ENCODE data around the gene HPRT1.
"Not testable (repeated sequence)": the region's sequence is repeated elsewhere in the genome, so short reads cannot be mapped to it uniquely, and the experiment has no call there.

HPRT1 gene

DNA sequence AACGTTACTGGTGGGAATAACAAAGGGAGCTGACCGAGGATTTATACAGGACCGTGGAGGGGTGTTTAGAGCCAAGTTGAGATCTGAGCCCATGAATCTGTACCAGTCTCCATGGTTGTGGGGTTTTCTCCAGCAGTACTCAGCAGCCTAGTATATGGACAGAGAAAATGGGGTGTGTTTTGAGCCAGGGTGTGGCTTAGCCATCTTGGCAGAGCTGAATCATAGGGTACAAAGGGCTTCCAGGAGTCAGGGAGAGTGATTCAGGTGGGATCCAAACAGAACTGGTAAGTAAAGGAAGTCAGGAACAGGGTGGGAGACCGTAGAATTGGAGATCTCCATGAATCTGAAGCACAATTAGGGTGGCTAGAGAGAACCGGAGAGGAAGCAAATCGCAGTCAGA is 7.4 kb upstream of the HPRT1 start:
- no peak for DNase-seq (ENCODE audit: low read depth)
- Histone ChIP-seq H3K4me3 (ENCODE audit: low read length) (no peak overlapping the region), H3K4me1 (ENCODE audit: control insufficient read depth, insufficient read depth, low read length) (no peaks in the 10 kb centered on the region), H3K36me3 (ENCODE audit: control insufficient read depth, insufficient read depth, low read length, severe bottlenecking) (no peaks in the 10 kb centered on the region), H3K9me3 (ENCODE audit: control insufficient read depth, low read length) (no peaks in the 10 kb centered on the region), H3K9ac (ENCODE audit: low read length) (no peak overlapping the region), H3K27me3 (replicated peaks; ENCODE audit: control insufficient read depth, insufficient read depth, low read length) (no peaks in the 10 kb centered on the region)

DNA sequence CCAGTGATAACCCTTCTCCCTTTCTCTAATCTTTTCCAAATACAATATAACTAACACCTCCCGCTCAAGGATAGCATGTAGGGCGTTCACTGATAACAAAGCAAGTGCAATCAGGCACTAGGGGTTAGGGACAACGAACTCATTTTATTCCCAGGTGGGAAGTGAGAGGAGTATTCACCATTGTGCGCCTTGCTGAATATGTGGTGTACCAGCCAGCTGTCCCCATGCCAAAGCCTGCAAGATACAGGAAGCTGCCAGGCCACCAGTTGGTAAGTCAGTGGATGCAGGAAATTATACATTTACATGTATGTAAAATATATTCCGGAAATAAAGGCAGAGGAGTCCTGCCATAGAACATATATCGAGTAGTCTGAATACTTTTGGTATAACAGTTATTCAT is 6.3 kb upstream of the HPRT1 start:
- Histone ChIP-seq H3K4me1 (ENCODE audit: control insufficient read depth, insufficient read depth, low read length) (no peaks in the 10 kb centered on the region), H3K9ac (ENCODE audit: low read length) (no peak overlapping the region), H3K9me3 (ENCODE audit: control insufficient read depth, low read length) (no peaks in the 10 kb centered on the region), H3K36me3 (ENCODE audit: control insufficient read depth, insufficient read depth, low read length, severe bottlenecking) (no peaks in the 10 kb centered on the region), H3K27me3 (replicated peaks; ENCODE audit: control insufficient read depth, insufficient read depth, low read length) (no peaks in the 10 kb centered on the region), H3K4me3 (ENCODE audit: low read length) (no peak overlapping the region)
- no peak for DNase-seq (ENCODE audit: low read depth)

DNA sequence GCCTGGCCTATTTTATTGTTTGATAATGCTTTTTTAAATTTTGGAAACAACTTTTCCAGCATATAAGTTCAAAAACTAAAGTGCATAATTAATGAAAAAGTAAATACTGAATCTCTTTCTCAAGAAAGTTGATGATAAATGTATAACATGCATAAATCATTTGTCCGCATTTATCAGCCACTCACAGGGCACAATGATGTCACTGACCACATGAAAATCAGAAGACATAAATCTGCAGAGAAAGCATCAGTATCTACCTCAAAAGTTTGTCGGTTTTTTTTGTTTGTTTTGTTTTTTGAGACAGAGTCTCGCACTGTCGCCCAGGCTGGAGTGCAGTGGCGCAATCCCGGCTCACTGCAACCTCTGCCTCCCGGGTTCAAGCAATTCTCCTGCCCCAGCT is 5.5 kb upstream of the HPRT1 start:
- Histone ChIP-seq H3K27me3 (replicated peaks; ENCODE audit: control insufficient read depth, insufficient read depth, low read length) (no peaks in the 10 kb centered on the region), H3K9me3 (ENCODE audit: control insufficient read depth, low read length) (no peaks in the 10 kb centered on the region), H3K9ac (ENCODE audit: low read length) (no peak overlapping the region), H3K4me1 (ENCODE audit: control insufficient read depth, insufficient read depth, low read length) (no peaks in the 10 kb centered on the region), H3K36me3 (ENCODE audit: control insufficient read depth, insufficient read depth, low read length, severe bottlenecking) (no peaks in the 10 kb centered on the region), H3K4me3 (ENCODE audit: low read length) (no peak overlapping the region)
- DNase-seq (ENCODE audit: low read depth), result no peak

DNA sequence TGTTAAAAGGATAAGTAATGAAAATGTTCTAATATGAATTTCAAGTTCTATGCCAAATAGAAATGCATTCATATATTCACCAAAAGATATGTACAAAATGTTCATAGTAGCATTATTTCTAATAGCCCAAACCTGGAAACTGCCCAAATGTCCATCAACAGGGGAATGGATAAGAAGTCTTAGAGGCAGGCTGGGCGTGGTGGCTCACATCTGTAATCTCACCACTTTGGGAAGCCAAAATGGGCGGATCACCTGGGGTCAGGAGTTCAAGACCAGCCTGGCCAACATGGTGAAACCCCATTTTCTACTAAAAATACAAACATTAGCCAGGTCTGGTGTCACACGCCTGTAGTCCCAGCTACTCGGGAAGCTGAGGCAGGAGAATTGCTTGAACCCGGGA is 2.3 kb upstream of the HPRT1 start:
- peaks cover 8% of the 10 kb centered on the region for H3K4me1 ChIP-seq (ENCODE audit: control insufficient read depth, insufficient read depth, low read length)
- no peaks in the 10 kb centered on the region for H3K27me3 ChIP-seq (replicated peaks; ENCODE audit: control insufficient read depth, insufficient read depth, low read length)
- no peak overlapping the region for H3K4me3 ChIP-seq (ENCODE audit: low read length)
- H3K36me3 ChIP-seq (ENCODE audit: control insufficient read depth, insufficient read depth, low read length, severe bottlenecking), result no peaks in the 10 kb centered on the region
- no peak for DNase-seq (ENCODE audit: low read depth)
- H3K9ac ChIP-seq (ENCODE audit: low read length), result no peak overlapping the region
- H3K9me3 ChIP-seq (ENCODE audit: control insufficient read depth, low read length), result no peaks in the 10 kb centered on the region

DNA sequence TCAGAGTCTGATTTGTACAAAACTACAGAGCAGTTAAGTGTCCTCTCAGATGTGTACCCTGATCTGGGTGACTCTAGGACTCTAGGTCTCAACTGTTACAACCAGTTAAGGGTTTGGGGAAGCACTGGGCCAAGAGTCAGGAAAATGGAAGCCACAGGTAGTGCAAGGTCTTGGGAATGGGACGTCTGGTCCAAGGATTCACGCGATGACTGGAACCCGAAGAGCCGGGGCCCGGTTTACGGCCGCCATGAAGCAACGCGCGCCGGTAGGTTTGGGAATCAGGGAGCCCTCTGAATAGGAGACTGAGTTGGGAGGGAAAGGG is 321 bp upstream of the HPRT1 start:
- Histone ChIP-seq H3K36me3 (ENCODE audit: control insufficient read depth, insufficient read depth, low read length, severe bottlenecking) (no peaks in the 10 kb centered on the region), H3K4me1 (ENCODE audit: control insufficient read depth, insufficient read depth, low read length) (peaks cover 8% of the 10 kb centered on the region), H3K27me3 (replicated peaks; ENCODE audit: control insufficient read depth, insufficient read depth, low read length) (no peaks in the 10 kb centered on the region), H3K4me3 (ENCODE audit: low read length) (peak overlapping the region; percentile 81), H3K9me3 (ENCODE audit: control insufficient read depth, low read length) (no peaks in the 10 kb centered on the region), H3K9ac (ENCODE audit: low read length) (peak overlapping the region; percentile 51)
- no peak for DNase-seq (ENCODE audit: low read depth)

DNA sequence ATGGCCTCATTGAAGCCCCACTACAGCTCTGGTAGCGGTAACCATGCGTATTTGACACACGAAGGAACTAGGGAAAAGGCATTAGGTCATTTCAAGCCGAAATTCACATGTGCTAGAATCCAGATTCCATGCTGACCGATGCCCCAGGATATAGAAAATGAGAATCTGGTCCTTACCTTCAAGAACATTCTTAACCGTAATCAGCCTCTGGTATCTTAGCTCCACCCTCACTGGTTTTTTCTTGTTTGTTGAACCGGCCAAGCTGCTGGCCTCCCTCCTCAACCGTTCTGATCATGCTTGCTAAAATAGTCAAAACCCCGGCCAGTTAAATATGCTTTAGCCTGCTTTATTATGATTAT is 876 bp downstream of the HPRT1 start:
- Histone ChIP-seq H3K9me3 (ENCODE audit: control insufficient read depth, low read length) (no peaks in the 10 kb centered on the region), H3K27me3 (replicated peaks; ENCODE audit: control insufficient read depth, insufficient read depth, low read length) (no peaks in the 10 kb centered on the region), H3K4me3 (ENCODE audit: low read length) (peak overlapping the region; percentile 79), H3K9ac (ENCODE audit: low read length) (peak overlapping the region; percentile 71), H3K4me1 (ENCODE audit: control insufficient read depth, insufficient read depth, low read length) (peaks cover 8% of the 10 kb centered on the region), H3K36me3 (ENCODE audit: control insufficient read depth, insufficient read depth, low read length, severe bottlenecking) (no peaks in the 10 kb centered on the region)
- DNase-seq (ENCODE audit: low read depth), result peak; percentile 18

DNA sequence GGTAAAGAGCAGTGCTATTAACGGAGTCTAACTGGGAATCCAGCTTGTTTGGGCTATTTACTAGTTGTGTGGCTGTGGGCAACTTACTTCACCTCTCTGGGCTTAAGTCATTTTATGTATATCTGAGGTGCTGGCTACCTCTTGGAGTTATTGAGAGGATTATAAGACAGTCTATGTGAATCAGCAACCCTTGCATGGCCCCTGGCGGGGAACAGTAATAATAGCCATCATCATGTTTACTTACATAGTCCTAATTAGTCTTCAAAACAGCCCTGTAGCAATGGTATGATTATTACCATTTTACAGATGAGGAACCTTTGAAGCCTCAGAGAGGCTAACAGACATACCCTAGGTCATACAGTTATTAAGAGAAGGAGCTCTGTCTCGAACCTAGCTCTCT is 1.5 kb downstream of the HPRT1 start:
- Histone ChIP-seq H3K27me3 (replicated peaks; ENCODE audit: control insufficient read depth, insufficient read depth, low read length) (no peaks in the 10 kb centered on the region), H3K4me1 (ENCODE audit: control insufficient read depth, insufficient read depth, low read length) (peaks cover 8% of the 10 kb centered on the region), H3K36me3 (ENCODE audit: control insufficient read depth, insufficient read depth, low read length, severe bottlenecking) (no peaks in the 10 kb centered on the region), H3K9me3 (ENCODE audit: control insufficient read depth, low read length) (no peaks in the 10 kb centered on the region), H3K4me3 (ENCODE audit: low read length) (peak overlapping the region; percentile 79), H3K9ac (ENCODE audit: low read length) (no peak overlapping the region)
- no peak for DNase-seq (ENCODE audit: low read depth)

DNA sequence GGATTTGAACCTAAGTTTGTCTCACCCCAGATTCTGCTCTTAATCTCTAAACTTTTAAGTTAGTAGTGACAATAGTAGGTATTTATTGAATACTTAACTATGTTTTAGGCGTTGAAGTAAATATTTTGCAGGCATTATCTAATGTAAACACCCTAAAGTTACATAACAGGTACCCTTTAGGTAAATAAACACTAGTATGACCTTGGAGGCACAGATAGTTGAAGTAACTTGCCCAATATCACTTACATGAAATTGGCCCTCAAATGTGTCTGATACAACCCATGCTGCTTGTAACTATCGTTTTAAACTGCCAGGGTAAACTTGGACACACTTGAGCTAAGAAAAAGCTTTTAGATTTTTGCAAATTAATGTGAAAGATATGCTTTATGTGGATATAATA is 3.0 kb downstream of the HPRT1 start:
- Histone ChIP-seq H3K4me1 (ENCODE audit: control insufficient read depth, insufficient read depth, low read length) (peaks cover 8% of the 10 kb centered on the region), H3K9ac (ENCODE audit: low read length) (no peak overlapping the region), H3K9me3 (ENCODE audit: control insufficient read depth, low read length) (no peaks in the 10 kb centered on the region), H3K27me3 (replicated peaks; ENCODE audit: control insufficient read depth, insufficient read depth, low read length) (no peaks in the 10 kb centered on the region), H3K36me3 (ENCODE audit: control insufficient read depth, insufficient read depth, low read length, severe bottlenecking) (no peaks in the 10 kb centered on the region), H3K4me3 (ENCODE audit: low read length) (no peak overlapping the region)
- DNase-seq (ENCODE audit: low read depth), result no peak

DNA sequence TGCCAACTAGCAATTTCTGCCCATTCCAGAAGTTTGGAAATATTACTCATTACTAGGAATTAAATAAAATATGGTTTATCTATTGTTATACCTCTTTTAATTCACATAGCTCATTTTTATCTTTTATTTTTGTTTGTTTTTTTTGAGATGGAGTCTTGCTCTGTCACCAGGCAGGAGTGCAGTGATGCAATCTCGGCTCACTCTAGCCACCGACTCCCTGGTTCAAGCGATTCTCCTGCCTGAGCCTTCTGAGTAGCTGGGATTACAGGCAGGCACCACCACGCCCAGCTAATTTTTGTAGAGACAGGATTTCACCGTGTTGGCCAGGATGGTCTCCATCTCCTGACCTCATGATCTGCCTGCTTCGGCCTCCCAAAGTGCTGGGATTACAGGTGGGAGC is 4.5 kb downstream of the HPRT1 start:
- H3K4me1 ChIP-seq (ENCODE audit: control insufficient read depth, insufficient read depth, low read length); H3K9me3 ChIP-seq (ENCODE audit: control insufficient read depth, low read length); H3K27me3 ChIP-seq (replicated peaks; ENCODE audit: control insufficient read depth, insufficient read depth, low read length); H3K36me3 ChIP-seq (ENCODE audit: control insufficient read depth, insufficient read depth, low read length, severe bottlenecking); H3K4me3 ChIP-seq (ENCODE audit: low read length); H3K9ac ChIP-seq (ENCODE audit: low read length): not testable (repeated sequence)
- DNase-seq (ENCODE audit: low read depth), result peak; percentile 6

DNA sequence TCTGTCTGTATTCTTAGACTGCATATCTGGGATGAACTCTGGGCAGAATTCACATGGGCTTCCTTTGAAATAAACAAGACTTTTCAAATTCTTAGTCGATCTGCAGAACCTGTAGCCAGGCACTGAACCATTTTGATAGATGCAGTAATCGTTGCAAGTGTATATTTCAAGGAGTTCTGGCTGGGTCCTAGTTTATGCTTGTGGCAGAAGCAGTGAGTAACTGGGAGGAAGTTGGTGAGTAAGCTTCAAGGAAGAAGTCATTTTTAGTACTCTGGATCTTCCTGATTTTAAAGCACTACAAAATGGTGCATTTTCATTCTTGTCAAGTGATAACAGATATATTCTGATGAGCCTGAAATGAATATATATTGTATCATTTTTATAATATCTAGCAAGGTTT is 9.5 kb downstream of the HPRT1 start:
- Histone ChIP-seq H3K36me3 (ENCODE audit: control insufficient read depth, insufficient read depth, low read length, severe bottlenecking) (no peaks in the 10 kb centered on the region), H3K4me3 (ENCODE audit: low read length) (no peak overlapping the region), H3K27me3 (replicated peaks; ENCODE audit: control insufficient read depth, insufficient read depth, low read length) (no peaks in the 10 kb centered on the region), H3K9ac (ENCODE audit: low read length) (no peak overlapping the region), H3K4me1 (ENCODE audit: control insufficient read depth, insufficient read depth, low read length) (peaks cover 2% of the 10 kb centered on the region), H3K9me3 (ENCODE audit: control insufficient read depth, low read length) (no peaks in the 10 kb centered on the region)
- peak; percentile 23 for DNase-seq (ENCODE audit: low read depth)

DNA sequence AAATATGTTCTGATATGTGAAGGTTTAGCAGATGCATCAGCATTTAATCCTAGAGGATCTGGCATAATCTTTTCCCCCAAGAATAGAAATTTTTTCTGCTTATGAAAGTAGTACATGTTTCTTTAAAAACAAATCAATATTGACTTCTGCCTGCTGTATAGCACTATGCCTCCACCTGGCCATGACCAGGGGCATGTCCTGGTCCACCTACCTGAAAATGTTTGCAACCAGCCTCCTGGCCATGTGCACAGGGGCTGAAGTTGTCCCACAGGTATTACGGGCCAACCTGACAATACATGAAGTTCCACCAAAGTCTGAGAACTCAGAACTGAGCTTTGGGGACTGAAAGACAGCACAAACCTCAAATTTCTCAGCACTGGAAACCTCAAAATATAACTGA is 10.0 kb downstream of the HPRT1 start:
- H3K9me3 ChIP-seq (ENCODE audit: control insufficient read depth, low read length), result no peaks in the 10 kb centered on the region
- no peaks in the 10 kb centered on the region for H3K27me3 ChIP-seq (replicated peaks; ENCODE audit: control insufficient read depth, insufficient read depth, low read length)
- no peak overlapping the region for H3K9ac ChIP-seq (ENCODE audit: low read length)
- DNase-seq (ENCODE audit: low read depth), result no peak
- H3K4me3 ChIP-seq (ENCODE audit: low read length), result no peak overlapping the region
- H3K4me1 ChIP-seq (ENCODE audit: control insufficient read depth, insufficient read depth, low read length), result peaks cover 2% of the 10 kb centered on the region
- no peaks in the 10 kb centered on the region for H3K36me3 ChIP-seq (ENCODE audit: control insufficient read depth, insufficient read depth, low read length, severe bottlenecking)

DNA sequence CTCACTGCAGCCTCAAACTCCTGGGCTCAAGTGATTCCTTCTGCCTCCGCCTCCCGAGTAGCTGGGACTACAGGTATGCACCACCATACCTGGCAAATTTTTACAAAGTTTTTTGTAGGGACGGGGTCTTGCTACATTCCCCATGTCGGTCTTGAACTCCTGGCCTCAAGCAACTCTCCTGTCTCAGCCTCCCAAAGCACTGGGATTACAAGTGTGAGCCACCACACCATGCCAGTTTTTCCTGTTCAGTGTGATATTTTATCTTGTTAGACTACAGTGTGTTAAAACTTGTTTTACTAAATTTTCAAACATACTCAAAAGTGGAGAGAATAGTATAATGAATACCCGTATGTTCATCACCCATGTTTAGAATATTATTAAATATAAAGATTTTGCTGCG is 12.1 kb downstream of the HPRT1 start:
- Histone ChIP-seq H3K27me3 (replicated peaks; ENCODE audit: control insufficient read depth, insufficient read depth, low read length) (peaks cover 5% of the 10 kb centered on the region), H3K4me1 (ENCODE audit: control insufficient read depth, insufficient read depth, low read length) (peaks cover 2% of the 10 kb centered on the region), H3K9ac (ENCODE audit: low read length) (no peak overlapping the region), H3K9me3 (ENCODE audit: control insufficient read depth, low read length) (no peaks in the 10 kb centered on the region), H3K4me3 (ENCODE audit: low read length) (no peak overlapping the region), H3K36me3 (ENCODE audit: control insufficient read depth, insufficient read depth, low read length, severe bottlenecking) (peaks cover 8% of the 10 kb centered on the region)
- DNase-seq (ENCODE audit: low read depth), result no peak

Data from adipocyte (in vitro differentiated cells).